Suppressor macrophage treated with lipopolysaccharide for 1 hour (primary cell): ENCODE data around the gene CRY2.
"Not testable (repeated sequence)": the region's sequence is repeated elsewhere in the genome, so short reads cannot be mapped to it uniquely, and the experiment has no call there.

ENCODE experiments used
- DNase-seq, 3 donors: peaks; one replicate each; pipeline ENCODE4 v3.0.0-alpha.2; 2020 to 2022

The CRY2 gene

DNA sequence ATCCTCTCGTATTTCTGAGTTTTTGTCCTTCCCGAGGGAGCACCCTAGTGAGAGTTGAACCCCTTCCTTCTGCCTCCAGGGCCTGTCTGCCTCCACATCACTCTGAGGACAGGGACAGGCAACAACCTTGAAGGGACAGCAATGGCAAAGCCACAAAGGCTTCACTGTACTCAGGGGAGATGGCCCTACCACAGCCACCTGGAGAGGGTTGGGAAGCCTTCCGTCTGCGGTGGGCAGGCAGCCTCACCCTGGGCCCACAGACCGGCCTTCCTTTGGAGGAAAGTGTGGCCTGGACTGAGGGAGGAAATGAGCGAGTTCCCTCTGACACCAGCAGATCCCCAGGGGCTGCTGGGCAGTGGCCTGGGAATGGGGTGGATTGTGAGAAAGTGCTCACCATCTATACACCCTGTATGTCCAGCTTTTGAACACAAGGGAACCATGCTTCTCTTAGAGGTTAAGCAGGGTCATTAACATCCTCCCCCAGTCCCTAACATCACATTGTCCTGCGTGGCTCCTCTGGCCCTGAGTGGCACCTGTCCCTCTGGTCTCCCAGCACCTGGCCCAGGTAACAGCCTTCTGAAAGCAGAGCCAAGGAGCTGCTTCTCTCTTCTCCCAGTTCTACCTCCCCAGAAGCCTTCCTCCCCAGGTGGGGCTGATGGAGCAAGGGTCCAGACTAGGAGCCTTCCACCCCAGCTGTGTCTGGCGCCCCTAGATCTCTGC is 35.5 kb upstream of the CRY2 start:
- no peak for DNase-seq

DNA sequence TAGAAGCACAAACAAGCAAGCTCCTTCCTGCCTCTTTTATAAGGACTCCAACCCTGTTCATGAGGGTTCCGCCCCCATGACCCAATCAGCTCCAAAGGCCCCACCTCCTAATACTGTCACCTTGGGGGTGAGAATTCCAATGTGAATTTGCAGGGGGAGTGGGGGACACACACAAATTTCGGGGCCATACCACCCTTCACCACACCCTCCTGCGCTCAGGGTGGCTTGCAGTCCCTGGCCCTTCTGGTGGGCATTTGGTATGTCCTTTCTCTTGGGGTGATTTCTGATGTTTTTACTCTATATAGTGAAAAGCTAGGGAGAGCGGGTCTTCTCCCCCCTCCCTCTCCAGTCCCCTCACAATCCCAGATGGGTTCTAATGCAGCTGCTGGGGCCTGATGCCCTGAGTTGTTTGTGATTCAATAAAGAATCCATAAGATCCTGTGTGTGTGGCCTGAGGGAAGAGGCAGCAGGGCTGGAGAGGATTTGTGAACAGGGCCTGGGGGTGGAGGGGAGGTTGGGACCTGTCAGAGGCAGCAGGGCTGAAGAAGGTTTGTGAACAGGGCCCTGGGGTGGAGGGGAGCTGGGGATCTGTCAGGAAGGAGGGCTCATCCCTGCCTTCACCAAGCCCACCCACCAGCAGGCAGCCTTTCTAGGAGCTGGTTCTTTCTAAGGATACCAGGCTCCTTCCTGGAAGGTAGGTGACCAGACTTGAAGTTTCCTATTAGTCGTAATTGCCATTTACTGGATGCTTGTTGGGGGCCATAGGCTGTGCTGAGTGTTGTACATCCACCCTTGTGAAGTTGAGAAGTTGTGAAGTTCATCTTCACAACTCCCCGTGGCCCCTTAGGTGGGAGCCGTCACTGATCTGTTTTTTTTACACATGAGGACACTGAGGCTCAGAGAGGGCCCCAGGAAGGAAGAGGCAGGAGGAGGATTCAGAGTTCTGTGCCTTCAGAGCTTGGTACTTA is 34.4 kb upstream of the CRY2 start:
- DNase-seq, result no peak

DNA sequence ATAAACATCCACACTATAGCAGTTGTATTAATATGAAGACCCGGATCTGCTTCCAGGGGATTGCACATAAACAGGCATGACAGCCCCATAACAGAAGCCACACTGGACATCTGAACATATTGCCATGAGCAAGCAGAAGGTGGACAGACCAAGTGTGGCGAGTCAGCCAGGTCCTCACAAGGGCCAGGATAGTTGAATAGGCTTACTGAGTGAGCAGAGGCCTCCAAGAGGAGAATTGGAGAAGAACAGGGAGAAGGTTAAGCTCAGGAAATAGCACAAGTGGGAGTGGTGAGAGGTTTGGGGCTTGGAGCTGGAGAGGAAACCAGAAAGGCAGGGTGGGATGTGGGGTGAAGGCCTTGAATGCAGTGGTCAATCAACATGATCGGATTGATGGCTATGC is 31.5 kb upstream of the CRY2 start:
- DNase-seq, result no peak

DNA sequence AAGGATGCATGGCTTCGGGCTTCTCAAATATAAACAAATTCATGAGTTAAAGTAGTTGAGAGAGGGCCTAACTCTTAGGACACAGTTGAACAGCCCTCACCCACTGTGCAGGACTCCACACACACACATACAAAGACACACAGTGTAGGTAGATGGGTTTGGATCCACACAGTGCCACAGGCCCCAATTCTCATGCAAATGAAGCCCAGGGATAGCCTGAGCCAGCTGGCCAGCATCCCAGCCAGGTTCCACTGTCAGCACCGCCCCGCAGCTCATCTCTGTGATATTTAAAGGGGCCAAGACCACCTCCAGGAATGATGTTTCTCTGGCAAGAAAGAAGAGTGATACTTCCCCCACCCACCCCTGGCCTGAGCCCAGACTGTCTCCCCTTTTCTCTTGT is 30.7 kb upstream of the CRY2 start:
- DNase-seq, result no peak

DNA sequence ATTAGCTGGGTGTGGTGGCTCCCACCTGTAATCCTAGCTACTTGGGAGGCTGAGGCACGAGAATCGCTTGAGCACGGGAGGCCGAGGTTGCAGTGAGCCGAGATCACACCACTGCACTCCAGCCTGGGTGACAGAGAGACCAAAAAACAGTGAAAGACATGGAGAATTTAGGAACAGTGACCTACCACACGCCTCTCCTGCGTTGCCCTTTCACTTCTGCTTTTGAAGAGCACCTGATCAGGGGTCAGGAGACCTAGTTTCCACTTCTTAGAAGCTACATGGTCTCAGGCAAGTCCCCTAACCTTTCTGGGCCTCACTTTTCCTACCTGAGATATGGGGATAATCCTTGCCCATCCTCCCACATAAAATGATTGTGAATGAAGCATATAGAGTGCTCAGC is 30.1 kb upstream of the CRY2 start:
- no peak for DNase-seq

DNA sequence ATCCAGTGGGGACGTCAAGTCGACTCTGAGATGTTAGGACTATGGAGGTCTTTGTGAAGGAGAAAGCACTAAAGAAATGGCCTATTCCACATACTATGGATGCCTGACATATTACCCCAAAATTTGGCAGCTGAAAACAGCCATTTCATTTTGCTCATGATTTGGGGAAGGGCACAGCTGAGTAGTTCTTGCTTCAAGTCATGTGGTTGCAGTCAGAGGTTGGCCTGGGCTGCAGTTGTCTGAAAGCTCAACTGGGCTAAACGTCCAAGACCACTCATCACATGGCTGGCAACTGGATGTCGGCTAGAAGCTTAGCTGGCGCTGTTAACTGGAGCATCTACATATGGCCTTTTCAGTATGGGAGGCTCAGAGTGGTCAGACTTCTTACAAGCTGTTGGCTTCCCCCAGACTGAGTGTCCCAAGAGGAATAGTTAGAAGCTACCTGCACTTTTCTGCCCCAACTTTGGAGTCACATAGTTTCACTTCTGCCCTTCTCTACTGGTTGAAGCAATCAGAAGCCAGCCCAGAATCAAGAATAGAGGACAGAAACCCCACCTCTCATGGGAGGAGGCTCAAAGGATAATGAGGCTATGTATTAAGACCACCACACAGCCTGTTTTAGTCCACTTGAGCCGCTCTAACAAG is 28.2 kb upstream of the CRY2 start:
- no peak for DNase-seq

DNA sequence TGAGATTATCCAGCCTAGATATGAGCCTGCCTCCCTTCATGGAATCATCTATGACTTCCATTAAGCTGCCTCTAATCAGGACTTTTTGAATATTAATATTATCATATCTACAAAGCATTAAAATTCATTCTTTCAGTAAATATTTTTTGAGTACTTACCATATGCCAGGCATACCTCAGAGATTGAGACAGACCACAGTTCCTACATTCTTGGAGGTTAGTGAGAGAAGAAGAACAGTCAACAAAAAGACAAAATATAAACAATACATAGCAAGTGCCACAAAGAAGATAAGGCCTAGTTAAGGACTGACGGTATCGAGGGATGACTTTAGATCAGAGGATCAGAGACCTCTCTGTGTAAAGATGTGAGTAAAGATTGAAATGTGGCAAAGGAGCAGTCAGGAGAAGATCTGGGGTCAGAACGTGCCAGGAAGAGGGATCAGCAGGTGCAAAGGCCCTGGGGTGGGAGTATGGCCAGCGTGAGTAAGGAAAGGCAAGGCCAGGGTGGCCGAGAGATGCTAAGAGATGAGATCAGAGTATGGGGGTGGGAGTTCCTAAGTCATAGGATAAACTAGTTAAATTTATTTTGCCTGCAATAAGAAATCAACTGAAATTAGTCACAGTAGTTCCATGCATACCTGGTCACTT is 26.9 kb upstream of the CRY2 start:
- no peak for DNase-seq

DNA sequence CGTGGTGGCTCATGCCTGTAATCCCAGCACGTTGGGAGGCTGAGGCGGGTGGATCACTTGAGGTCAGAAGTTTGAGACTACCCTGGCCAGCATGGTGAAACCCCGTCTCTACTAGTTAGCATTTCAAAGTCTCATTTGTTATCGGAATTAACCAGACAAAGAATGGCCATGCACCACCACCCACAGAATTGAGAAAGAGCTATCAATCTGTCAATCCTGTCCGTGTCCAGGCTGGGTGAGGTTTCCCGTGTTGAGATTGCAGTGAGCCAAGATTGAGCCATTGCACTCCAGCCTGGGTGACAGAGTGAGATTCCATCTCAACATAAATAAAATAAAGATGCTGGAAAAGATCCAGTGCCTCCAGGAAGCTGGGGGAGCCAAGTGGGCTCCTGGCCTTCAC is 20.8 kb upstream of the CRY2 start:
- not testable (repeated sequence) for DNase-seq

DNA sequence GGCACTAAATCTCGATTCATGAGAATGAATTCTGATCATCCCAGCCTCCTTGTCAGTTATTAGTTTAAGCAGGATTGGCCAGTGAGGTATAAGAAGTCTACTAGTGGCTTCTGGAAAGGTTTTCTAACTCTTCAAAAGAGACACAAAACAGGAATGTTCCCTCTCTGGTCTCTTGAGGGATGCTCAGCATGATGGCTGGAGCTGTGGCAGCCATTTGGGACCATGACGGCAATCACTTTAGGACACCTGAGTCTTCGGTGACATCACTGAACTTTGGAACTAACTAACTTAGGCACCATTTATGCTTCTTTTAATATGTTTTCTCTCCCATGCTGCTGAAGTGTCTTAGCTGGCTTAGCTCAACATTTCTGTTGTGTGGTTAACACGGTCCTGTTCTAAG is 20.2 kb upstream of the CRY2 start:
- DNase-seq, result no peak

DNA sequence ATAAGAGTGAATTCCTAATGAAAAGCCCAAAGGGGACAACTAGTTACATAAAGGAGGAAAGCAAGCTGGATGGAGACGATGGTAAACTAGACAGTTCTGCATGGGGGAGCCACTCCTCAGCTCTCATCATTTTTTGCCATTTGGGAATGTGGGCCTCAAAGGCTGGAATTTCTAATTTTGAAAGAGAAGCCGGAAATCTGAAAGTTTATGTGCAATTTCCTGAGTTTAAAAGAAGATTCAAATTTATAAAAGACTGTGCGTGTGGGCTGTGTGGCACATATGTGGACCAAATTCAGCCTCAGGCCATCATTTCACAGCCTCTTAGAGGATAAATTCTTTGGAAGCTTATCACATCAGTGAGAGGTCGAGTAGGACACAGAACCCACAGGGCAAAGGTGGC is 18.3 kb upstream of the CRY2 start:
- no peak for DNase-seq

DNA sequence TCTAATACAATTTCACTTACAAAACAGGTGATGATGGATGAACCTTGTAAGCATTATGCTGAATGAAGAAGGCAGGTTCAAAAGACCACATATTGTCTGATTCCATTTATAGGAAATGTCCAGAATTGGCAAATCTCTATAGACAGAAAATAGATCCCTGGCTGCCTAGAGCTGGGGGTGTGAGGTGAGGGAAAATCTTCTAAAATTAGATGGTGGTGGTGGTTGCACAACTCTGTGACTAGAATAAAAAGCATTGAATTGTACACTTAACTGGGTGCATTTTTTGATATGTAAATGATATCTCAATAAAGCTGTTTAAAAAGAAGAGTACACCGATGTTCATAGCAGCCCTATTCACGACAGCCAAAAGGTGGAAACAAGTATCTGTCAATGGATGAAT is 16.7 kb upstream of the CRY2 start:
- DNase-seq, result no peak

DNA sequence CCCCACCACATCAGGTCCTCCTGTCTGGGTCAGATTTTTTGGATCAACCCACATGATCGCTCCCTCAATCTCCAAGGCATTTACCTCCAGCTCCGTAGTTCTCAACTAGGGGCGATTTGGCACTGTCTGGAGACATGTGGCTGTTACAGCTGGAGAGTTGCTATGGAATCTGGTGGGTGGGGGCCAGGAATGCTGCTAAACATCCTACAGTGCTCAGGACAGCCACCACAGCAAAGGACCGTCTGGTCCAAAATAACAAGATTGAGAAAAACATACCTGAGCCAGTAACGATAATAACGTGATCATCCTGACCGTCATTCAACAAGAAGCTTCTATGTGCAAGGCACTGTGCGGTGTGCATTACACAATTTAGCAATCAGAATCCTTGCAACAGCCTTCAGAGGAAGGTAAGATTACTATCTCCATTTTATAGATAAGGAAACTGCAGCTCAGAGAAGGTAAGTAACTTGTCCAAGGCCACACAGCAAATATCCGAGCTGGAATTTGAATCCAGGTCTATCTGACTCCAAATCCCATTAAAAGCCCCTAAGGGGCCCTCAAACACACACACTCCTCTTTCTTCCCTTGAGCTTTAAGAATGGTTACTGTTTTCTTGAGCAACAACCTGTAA is 14.3 kb upstream of the CRY2 start:
- no peak for DNase-seq

DNA sequence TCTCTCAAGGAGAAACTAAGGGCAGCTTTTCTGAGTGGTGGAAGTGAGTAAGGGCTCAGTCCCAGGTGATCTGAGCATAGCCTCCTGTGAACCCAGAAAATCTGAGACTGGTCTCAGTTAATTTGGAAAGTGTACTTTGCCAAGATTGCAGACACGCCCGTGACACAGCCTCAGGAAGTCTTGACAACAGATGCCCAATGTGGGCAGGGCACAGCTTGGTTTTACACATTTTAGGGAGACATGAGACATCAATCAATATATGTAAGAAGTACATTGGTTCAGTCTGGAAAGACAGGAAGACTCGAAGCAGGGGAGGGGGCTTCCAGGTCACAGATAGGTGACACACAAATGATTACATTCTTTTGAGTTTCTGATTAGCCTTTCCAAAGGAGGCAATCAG is 13.5 kb upstream of the CRY2 start:
- DNase-seq, result no peak

DNA sequence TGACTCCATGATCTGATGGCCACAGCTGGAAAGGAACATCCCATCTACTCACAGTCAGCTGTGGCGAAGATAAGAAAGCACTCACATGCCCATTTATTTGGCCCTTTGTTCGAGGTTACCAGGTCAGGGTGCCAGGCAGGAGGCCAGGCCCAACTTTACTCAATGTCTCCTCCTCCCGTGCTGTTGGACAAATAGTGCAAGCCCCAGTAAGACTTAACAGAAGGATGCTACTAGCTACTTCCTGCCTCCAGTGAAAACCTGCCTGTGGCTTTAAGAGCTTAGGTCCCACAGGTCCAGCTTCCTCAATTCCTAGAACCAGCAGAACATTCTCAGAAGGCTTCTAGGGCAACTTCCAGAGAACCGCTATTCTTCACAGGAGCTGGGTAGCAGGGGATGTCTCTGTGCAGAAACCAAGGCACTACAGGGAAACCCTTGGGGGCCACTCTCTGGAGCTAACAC is 12.9 kb upstream of the CRY2 start:
- DNase-seq, result peak in 2 of 3 donors; percentile 13 to 23

DNA sequence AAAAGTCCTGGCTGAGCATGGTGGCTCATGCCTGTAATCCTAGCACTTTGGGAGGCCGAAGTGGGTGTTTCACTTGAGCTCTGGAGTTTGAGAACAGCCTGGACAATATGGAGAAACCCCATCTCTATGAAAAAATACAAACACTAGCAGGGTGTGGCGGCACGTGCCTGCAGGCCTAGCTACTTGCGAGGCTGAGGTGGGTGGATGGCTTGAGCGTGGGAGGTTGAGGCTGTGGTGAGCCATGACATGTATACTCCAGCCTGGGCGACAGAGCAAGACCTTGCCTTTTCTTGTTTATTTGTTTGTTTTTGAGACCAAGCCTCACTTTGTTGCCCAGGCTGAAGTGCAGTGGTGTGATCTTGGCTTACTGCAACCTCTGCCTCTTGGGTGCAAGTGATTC is 8.1 kb upstream of the CRY2 start:
- DNase-seq, result no peak

DNA sequence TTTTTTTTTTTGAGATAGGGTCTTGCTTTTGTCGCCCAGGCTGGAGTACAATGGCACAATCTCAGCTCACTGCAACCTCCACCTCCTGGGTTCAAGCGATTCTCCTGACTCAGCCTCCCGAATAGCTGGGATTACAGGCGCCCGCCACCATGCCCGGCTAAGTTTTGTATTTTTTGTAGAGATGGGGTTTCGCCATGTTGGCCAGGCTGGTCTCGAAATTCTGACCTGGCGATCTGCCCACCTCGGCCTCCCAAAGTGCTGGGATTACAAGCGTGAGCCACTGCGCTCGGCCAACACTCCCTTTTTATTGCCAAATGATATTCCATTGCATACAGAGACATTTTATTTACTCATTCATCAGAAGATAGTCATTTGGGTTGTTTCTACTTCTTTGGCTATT is 7.0 kb upstream of the CRY2 start:
- DNase-seq, result not testable (repeated sequence)

DNA sequence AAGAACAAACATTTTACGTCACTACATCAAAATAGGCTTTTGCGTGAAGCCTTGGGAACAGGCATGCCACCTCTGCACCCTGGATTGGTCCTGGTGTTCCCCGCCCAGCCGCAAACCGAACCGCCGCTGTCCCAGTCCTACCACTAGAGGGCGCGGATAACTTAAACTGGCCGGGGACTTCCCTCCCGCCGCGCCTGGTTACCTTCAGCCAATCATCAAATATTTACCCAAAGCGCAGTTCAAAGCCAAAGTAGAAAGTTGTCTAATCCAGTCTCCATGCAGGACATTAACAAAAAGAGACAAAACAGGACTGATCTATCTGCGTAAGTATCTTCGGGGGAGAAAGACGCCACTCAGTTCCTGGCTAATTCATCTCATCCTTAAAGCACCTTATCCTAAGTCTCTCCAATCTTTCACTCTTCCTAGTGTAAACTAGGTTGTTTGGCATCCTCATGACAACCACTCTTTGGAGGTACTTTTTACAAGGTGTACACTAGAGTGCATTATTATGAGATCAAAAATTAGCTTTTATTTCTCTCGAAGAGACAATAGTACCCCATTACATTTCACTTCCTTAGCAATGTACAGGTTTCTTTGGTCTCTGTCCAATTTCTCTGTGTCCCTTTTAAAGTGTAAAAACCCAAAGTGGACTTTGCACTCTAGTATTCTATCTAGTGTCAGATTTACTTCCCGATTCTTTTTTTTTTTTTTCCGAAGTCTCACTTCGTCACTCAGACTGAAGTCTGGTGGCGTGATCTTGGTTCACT is 3.9 kb upstream of the CRY2 start:
- DNase-seq, result peak; percentile 90 to 95 (median 92)

DNA sequence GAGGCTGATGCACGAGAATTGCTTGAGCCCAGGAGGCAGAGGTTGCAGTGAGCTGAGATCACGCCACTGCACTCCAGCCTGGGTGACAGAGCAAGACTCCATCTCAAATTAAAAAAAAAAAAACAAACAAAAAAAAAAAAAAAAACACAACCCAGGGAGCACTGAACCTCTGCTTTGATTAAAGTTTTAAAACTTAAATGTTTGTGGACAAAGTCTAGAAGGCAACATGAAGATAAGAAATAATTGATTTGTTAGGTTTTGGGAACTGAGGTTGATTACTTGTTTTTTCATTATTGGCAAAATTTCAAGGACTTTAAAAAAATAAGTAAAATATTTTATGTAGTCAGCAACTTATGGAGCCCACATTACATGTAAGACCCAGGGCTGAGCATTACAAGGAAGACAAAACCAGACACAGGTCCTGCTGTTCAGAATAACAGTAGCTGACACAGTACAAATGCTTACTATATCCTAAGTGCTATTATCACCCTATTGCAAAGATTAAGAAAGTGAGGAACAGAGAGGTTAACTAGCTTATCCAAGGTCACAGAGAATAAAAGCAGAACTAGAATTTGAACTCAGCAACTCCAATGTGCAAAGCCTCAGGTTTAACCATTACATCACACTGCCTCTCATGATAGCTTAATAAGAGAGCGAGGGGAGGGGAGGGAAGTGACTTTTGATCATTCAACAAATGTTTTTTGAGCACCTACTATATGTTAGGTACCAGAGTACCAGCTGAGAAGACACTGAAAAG is 2.3 kb upstream of the CRY2 start:
- DNase-seq, result peak in 2 of 3 donors; percentile 22 to 33

DNA sequence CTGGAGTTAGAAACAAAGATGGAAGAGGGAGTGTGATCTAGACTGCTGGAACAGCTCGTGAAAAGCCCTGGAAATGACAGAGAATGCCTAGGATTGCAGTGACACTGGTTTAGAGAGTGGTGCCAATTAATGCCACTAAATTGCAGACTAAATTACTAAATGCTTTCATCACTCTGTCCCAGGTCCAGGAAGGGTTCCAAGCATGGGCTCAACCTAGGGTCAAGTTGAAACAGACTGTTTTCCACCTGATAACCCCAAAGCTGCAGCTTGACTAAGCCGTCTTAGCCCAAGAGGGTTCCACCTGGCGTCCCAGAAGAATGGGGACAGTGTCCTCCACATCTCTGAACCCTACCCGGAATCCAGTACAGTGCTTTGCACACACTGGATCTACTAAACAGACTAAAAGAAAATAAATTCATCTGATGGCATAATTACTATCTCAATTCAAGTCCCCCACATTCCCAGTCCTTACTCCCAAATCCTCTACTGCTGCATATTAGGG is 1.1 kb upstream of the CRY2 start:
- no peak for DNase-seq

DNA sequence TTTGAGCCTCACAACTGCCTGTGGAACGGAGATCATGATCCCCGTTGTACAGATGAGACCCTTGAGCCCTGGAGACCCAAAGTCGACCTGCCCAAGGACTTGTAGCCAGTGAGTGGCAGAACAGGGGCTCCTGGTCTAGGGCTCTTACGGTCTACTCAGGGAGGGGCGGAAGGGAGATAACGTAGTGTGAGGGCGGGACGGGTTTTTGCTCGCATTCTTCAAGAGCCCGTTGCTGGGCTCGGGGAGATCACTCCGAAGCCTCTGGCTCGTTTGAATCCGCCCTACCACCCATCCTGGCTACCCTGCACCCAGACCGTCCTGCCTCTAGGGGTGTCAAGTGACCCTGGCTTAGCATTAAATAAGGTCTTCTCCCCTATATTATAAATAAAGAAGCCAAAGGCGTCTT is 639 bp downstream of the CRY2 start:
- peak; percentile 50 to 65 (median 56) for DNase-seq

DNA sequence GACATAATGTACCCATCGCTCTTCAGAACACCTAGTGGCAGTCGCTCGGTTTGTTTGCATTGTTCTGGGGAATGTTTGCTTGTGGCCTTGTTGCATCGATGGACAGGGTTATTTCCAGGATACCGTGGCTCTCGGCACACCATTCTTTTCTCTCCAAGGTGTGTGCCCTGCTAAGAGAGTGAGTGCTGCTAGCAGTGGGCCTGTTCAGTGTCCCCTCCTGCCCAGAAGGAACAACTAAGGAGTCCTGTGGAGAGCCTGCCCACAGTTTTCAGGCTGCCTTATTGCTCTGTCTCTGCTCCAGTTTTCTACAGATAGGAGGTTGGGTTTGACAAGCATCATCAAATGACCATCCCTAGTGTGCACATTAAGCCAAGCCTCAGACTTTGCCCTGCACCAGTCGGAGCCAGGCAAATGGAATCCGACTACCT is 1.4 kb downstream of the CRY2 start:
- DNase-seq, result no peak
